HG03565 (cell line): ENCODE results near the gene EIF3K.
A peak's percentile ranks its signal among the peaks of the same experiment; 100 is the strongest.
"Not testable (repeated sequence)": the region's sequence is repeated elsewhere in the genome, so short reads cannot be mapped to it uniquely, and the experiment has no call there.

Experiments used
- ATAC-seq: cut with Tn5 transposase; IDR thresholded peaks from one replicate; pipeline ENCODE4 v1.9.1; 2021; ENCODE audit warnings: mild to moderate bottlenecking, moderate library complexity; ENCODE audit not compliant: unreplicated experiment

The EIF3K gene

GRCh38 chr19:38618590-38619360 is at the start of gene EIF3K:
TSS of gene EIF3K (plus strand) at chr19:38619188. CDS start at chr19:38619269, 81 bp downstream.
- peak; percentile 74 for ATAC-seq

GRCh38 chr19:38569368-38569983 is 49.5 kb upstream of the EIF3K start:
- no peak for ATAC-seq

- no peak for ATAC-seq
Measured at GRCh38 chr19:38571682-38572081, 47.3 kb upstream of the EIF3K start.

GRCh38 chr19:38577826-38578225 is 41.2 kb upstream of the EIF3K start:
- ATAC-seq: no peak

GRCh38 chr19:38579304-38579703 is 39.7 kb upstream of the EIF3K start:
- not testable (repeated sequence) for ATAC-seq

- no peak for ATAC-seq
Measured at GRCh38 chr19:38580080-38580479, 38.9 kb upstream of the EIF3K start.

- no peak for ATAC-seq
Measured at GRCh38 chr19:38583219-38583984, 35.6 kb upstream of the EIF3K start.

- no peak for ATAC-seq
Measured at GRCh38 chr19:38583985-38584305, 35.0 kb upstream of the EIF3K start.

- ATAC-seq: no peak
Measured at GRCh38 chr19:38587562-38587961, 31.4 kb upstream of the EIF3K start.

- ATAC-seq: no peak
Measured at GRCh38 chr19:38588041-38588440, 30.9 kb upstream of the EIF3K start.

GRCh38 chr19:38592940-38593339 is 26.0 kb upstream of the EIF3K start:
- ATAC-seq: no peak

- no peak for ATAC-seq
Measured at GRCh38 chr19:38596057-38596981, 22.7 kb upstream of the EIF3K start.

GRCh38 chr19:38597075-38597474 is 21.9 kb upstream of the EIF3K start:
- no peak for ATAC-seq

GRCh38 chr19:38599722-38600121 is 19.3 kb upstream of the EIF3K start:
- no peak for ATAC-seq

GRCh38 chr19:38602856-38603255 is 16.1 kb upstream of the EIF3K start:
- not testable (repeated sequence) for ATAC-seq

GRCh38 chr19:38606131-38606530 is 12.9 kb upstream of the EIF3K start:
- ATAC-seq: no peak

GRCh38 chr19:38614289-38614688 is 4.7 kb upstream of the EIF3K start:
- ATAC-seq: no peak

GRCh38 chr19:38615007-38615581 is 3.9 kb upstream of the EIF3K start:
- no peak for ATAC-seq

- ATAC-seq: no peak
Measured at GRCh38 chr19:38616265-38616664, 2.7 kb upstream of the EIF3K start.

- ATAC-seq: no peak
Measured at GRCh38 chr19:38617283-38617763, 1.7 kb upstream of the EIF3K start.
